ENCODE measurements around the gene CCKAR.

Gene CCKAR

DNA sequence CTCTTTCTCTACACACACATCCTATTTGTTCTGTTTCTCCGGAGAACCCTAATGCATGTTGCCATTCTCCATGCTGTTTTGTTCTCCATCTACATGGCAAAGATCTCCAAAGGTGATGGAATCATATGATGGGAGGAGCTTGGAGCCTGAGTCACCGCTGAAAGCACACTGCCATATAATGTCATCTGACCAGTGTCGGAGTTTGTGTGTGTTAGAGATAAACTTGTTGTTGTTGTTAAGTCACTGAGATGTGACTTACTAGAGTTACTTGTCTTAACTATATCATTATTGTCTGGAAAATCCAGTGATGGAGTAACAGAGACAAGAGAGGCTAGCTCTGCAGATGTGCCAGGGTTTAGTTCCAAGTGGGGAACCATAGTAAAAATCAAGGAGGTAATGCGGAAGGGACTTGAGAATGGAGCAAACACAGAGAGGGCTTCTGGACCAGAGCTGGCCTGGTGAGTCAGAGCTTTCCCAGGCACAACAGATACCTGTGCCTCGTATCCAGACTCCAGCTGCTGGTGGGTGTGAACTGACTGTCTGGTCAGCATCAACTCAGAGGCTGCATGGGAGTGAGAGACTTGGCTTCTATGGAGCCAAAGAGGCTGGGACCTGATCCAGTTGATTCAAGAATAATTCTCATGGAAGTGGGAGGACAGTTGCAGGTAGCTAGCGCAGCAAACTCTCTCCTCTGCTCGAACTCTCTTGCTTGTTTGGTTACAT lies 30.6 kb upstream of the CCKAR start:
- TF ChIP-seq, protein P1, sequence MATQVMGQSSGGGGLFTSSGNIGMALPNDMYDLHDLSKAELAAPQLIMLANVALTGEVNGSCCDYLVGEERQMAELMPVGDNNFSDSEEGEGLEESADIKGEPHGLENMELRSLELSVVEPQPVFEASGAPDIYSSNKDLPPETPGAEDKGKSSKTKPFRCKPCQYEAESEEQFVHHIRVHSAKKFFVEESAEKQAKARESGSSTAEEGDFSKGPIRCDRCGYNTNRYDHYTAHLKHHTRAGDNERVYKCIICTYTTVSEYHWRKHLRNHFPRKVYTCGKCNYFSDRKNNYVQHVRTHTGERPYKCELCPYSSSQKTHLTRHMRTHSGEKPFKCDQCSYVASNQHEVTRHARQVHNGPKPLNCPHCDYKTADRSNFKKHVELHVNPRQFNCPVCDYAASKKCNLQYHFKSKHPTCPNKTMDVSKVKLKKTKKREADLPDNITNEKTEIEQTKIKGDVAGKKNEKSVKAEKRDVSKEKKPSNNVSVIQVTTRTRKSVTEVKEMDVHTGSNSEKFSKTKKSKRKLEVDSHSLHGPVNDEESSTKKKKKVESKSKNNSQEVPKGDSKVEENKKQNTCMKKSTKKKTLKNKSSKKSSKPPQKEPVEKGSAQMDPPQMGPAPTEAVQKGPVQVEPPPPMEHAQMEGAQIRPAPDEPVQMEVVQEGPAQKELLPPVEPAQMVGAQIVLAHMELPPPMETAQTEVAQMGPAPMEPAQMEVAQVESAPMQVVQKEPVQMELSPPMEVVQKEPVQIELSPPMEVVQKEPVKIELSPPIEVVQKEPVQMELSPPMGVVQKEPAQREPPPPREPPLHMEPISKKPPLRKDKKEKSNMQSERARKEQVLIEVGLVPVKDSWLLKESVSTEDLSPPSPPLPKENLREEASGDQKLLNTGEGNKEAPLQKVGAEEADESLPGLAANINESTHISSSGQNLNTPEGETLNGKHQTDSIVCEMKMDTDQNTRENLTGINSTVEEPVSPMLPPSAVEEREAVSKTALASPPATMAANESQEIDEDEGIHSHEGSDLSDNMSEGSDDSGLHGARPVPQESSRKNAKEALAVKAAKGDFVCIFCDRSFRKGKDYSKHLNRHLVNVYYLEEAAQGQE (IDR thresholded peaks at IDR 0.05; ENCODE audit: insufficient read depth in 1 of 2, low read depth in 2 of 2, low read length in 2 of 2): no peak
- TF ChIP-seq FOXP2 (optimal IDR thresholded peaks at IDR 0.05; ENCODE audit: borderline replicate concordance, extremely low read depth, extremely low read length, insufficient read depth) (no peak), POLR2AphosphoS5 (IDR thresholded peaks at IDR 0.05; ENCODE audit: low read depth, low read length) (no peak), TAF1 (IDR thresholded peaks at IDR 0.05; ENCODE audit: borderline replicate concordance, insufficient read depth, low read length) (no peak)

DNA sequence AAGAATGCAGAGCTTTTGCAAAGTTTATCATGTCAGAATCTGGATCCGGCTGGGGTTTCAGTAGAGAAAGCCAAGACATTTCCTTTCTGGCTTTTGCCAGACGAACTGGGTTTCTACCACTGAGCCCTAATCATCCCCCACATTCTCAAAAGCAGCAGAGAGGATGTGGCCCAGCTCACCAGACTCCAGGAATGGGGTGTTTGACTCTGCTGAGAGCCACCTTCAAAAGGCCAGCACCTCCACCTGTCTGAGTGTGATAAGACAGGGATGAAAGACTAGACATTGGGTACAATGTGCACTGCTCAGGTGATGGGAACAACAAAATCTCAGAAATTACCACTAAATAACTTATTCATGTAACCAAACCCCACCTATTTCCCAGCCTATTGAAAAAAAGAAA lies 25.7 kb upstream of the CCKAR start:
- TF ChIP-seq FOXP2 (optimal IDR thresholded peaks at IDR 0.05; ENCODE audit: borderline replicate concordance, extremely low read depth, extremely low read length, insufficient read depth): no peak
- TF ChIP-seq SIN3A (IDR thresholded peaks at IDR 0.05; ENCODE audit: borderline replicate concordance, insufficient read depth, low read length): no peak
- TF ChIP-seq, protein P1 (IDR thresholded peaks at IDR 0.05; ENCODE audit: insufficient read depth in 1 of 2, low read depth in 2 of 2, low read length in 2 of 2): no peak
- no peak for TF ChIP-seq POLR2AphosphoS5 (IDR thresholded peaks at IDR 0.05; ENCODE audit: low read depth, low read length)
- no peak for TF ChIP-seq TAF1 (IDR thresholded peaks at IDR 0.05; ENCODE audit: borderline replicate concordance, insufficient read depth, low read length)

DNA sequence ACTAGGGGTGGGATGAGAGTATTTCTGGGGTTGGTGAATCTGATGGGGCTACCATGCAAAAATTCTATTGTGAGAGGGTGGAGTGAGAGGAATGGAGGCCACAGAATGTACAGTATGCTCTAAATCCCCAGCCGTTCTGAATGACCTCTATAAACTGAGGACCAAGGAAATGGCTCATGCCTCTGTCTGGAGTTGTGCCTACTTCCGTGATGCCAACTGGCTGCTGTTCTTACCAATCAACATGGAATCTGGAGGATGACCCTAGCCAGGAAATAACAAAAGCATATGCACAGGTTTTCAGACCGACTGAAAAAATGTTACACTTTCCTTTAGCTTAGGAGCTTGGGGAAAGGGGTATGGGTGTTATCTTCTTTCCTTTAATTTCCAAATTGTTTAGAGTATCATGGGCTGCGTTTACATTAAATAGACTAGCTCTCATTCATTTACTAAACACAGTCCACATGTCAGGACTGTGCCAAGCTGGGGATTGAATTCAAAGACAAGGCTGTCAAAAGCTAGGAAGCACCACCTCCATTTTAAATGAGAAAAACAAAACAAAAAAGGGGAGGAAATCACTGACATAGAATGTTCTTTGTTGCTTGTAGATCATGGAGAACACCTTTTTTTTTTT lies 20.2 kb upstream of the CCKAR start:
- TF ChIP-seq POLR2AphosphoS5 (IDR thresholded peaks at IDR 0.05; ENCODE audit: low read depth, low read length) (no peak), SIN3A (IDR thresholded peaks at IDR 0.05; ENCODE audit: borderline replicate concordance, insufficient read depth, low read length) (no peak), FOXP2 (optimal IDR thresholded peaks at IDR 0.05; ENCODE audit: borderline replicate concordance, extremely low read depth, extremely low read length, insufficient read depth) (no peak), TAF1 (IDR thresholded peaks at IDR 0.05; ENCODE audit: borderline replicate concordance, insufficient read depth, low read length) (no peak)
- TF ChIP-seq, protein P1 (IDR thresholded peaks at IDR 0.05; ENCODE audit: insufficient read depth in 1 of 2, low read depth in 2 of 2, low read length in 2 of 2): no peak

DNA sequence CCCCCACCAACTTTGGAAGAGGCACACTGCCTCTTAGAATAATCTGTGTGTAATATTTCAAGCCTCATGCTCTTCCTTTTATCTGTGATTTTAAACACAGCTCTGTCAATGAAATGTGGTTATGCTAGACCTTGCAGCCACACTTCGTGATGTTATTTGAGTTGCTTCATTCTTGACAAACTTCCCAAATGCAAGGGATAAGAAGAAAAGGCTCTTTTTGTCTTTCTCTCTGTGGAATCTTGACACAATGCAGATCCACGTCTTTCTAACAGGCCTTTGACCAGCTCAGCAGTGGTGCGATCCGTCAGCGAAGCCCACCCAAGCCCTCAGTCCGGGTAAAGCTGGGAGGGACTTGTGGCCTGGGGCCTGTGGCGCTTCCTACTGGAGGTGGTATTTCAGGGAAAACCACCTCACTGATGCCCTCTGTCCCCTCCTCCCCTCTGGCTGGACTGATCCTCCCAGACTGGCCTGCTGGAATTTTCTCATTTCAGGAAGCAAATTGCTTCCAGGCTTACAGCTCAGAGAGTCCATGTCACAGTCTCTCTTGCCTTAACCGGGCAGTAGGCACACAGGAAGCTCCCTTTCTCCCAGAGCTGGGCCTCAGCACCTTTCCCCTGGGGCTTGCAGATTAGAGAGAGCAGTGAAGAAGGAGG lies 19.5 kb upstream of the CCKAR start:
- no peak for TF ChIP-seq SIN3A (IDR thresholded peaks at IDR 0.05; ENCODE audit: borderline replicate concordance, insufficient read depth, low read length)
- no peak for TF ChIP-seq TAF1 (IDR thresholded peaks at IDR 0.05; ENCODE audit: borderline replicate concordance, insufficient read depth, low read length)
- TF ChIP-seq, protein P1 (IDR thresholded peaks at IDR 0.05; ENCODE audit: insufficient read depth in 1 of 2, low read depth in 2 of 2, low read length in 2 of 2): no peak

Measured in PFSK-1 (cell line).